Activated CD4-positive, CD25-positive, alpha-beta regulatory T cell treated with anti-CD3 and anti-CD28 coated beads, Interleukin-2, amount 50 U/mL, for 16 hours (primary cell): ENCODE results near the gene HIF3A.
"Not testable (repeated sequence)": the region's sequence is repeated elsewhere in the genome, so short reads cannot be mapped to it uniquely, and the experiment has no call there.

Source experiments
- DNase-seq: peaks from one replicate; pipeline ENCODE4 v3.0.0-alpha.2; 2020; ENCODE audit warnings: low read depth, low spot score

The HIF3A gene

GRCh38 chr19:46356149-46357055 is 59.6 kb downstream of the HIF3A start:
- DNase-seq: no peak

- no peak for DNase-seq
Observed at GRCh38 chr19:46357846-46358583, 61.2 kb downstream of the HIF3A start.

GRCh38 chr19:46361915-46362314 is 65.1 kb downstream of the HIF3A start:
- DNase-seq: no peak

- no peak for DNase-seq
Observed at GRCh38 chr19:46364359-46364758, 67.5 kb downstream of the HIF3A start.

- no peak for DNase-seq
Observed at GRCh38 chr19:46365561-46365960, 68.7 kb downstream of the HIF3A start.

GRCh38 chr19:46366620-46367292 is 69.9 kb downstream of the HIF3A start:
- DNase-seq: no peak

GRCh38 chr19:46367426-46367825 is 70.6 kb downstream of the HIF3A start:
- DNase-seq: no peak

- DNase-seq: no peak
Observed at GRCh38 chr19:46368116-46368515, 71.3 kb downstream of the HIF3A start.

GRCh38 chr19:46369817-46370216 is 73.0 kb downstream of the HIF3A start:
- DNase-seq: no peak

GRCh38 chr19:46371371-46371901 is 74.6 kb downstream of the HIF3A start:
- no peak for DNase-seq

GRCh38 chr19:46372901-46373490 is 76.2 kb downstream of the HIF3A start:
- no peak for DNase-seq

- no peak for DNase-seq
Observed at GRCh38 chr19:46373491-46374359, 76.9 kb downstream of the HIF3A start.

- DNase-seq: no peak
Observed at GRCh38 chr19:46374536-46375475, 78.0 kb downstream of the HIF3A start.

- DNase-seq: not testable (repeated sequence)
Observed at GRCh38 chr19:46375476-46376067, 78.7 kb downstream of the HIF3A start.

GRCh38 chr19:46376241-46377153 is 79.7 kb downstream of the HIF3A start:
- no peak for DNase-seq

- DNase-seq: no peak
Observed at GRCh38 chr19:46378268-46378667, 81.4 kb downstream of the HIF3A start.

- DNase-seq: no peak
Observed at GRCh38 chr19:46380690-46381089, 83.8 kb downstream of the HIF3A start.

- no peak for DNase-seq
Observed at GRCh38 chr19:46381346-46381745, 84.5 kb downstream of the HIF3A start.
